ENCODE measurements around the gene IL5.
"Not testable (repeated sequence)": the region's sequence is repeated elsewhere in the genome, so short reads cannot be mapped to it uniquely, and the experiment has no call there.

The IL5 gene

DNA sequence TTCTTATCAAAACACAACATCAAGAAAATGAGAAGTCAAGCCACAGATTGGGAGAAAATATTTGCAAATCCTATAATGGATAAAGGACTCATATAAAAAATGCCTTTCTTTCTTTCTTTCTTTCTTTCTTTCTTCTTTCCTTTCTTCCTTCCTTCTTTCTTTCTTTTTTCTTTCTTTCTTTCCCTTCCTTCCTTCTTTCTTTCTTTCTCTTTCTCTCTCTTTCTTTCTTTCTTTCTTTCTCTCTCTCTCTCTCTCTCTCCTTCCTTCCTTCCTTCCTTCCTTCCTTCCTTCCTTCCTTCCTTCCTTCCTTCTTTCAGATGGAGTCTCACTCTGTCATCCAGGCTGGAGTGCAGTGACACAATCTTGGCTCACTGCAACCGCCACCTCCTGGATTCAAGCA is 21.3 kb downstream of the IL5 start:
- H3K9me3 ChIP-seq (replicated peaks in 1 of 2; ENCODE audit: control insufficient read depth in 2 of 2, insufficient read depth in 1 of 2, low read depth in 1 of 2, low read length in 2 of 2); H3K79me1 ChIP-seq (ENCODE audit: low read depth, low read length); H3K4me3 ChIP-seq (ENCODE audit: low read length in 2 of 2); H2BK5ac ChIP-seq (ENCODE audit: low read length); H3K4me1 ChIP-seq (ENCODE audit: control insufficient read depth in 2 of 2, insufficient read depth in 1 of 2, low read depth in 1 of 2, low read length in 2 of 2); H3K14ac ChIP-seq (ENCODE audit: low read length); H2AFZ ChIP-seq (ENCODE audit: low read length); H4K91ac ChIP-seq (ENCODE audit: low read depth, low read length, poor library complexity); H3K23ac ChIP-seq (ENCODE audit: low read depth, low read length, poor library complexity); H3K27ac ChIP-seq (replicated peaks; ENCODE audit: low read length); H2BK120ac ChIP-seq (ENCODE audit: low read depth, low read length); H3K9ac ChIP-seq (ENCODE audit: low read depth, low read length, poor library complexity); H3K18ac ChIP-seq (ENCODE audit: low read length); H2BK15ac ChIP-seq (ENCODE audit: low read length); H4K8ac ChIP-seq (ENCODE audit: low read depth, low read length); H3K4ac ChIP-seq (ENCODE audit: low read length); H3K27me3 ChIP-seq (ENCODE audit: control insufficient read depth in 3 of 3, insufficient read depth in 3 of 3, low read depth in 1 of 3, low read length in 3 of 3); H2BK12ac ChIP-seq (ENCODE audit: low read length); H3K36me3 ChIP-seq (replicated peaks in 1 of 2; ENCODE audit: control insufficient read depth in 2 of 2, insufficient read depth in 2 of 2, low read length in 2 of 2); H2AK5ac ChIP-seq (ENCODE audit: low read depth, low read length); DNase-seq (ENCODE audit: low spot score); H3K4me2 ChIP-seq (ENCODE audit: insufficient read depth, low read length, poor library complexity, severe bottlenecking): not testable (repeated sequence)
- WGBS, 2 donors (ENCODE audit: extremely low coverage in 2 of 2, insufficient read length in 2 of 2, insufficient replicate concordance in 1 of 2), result no CpG with 5 or more reads among the region's 1 CpG

DNA sequence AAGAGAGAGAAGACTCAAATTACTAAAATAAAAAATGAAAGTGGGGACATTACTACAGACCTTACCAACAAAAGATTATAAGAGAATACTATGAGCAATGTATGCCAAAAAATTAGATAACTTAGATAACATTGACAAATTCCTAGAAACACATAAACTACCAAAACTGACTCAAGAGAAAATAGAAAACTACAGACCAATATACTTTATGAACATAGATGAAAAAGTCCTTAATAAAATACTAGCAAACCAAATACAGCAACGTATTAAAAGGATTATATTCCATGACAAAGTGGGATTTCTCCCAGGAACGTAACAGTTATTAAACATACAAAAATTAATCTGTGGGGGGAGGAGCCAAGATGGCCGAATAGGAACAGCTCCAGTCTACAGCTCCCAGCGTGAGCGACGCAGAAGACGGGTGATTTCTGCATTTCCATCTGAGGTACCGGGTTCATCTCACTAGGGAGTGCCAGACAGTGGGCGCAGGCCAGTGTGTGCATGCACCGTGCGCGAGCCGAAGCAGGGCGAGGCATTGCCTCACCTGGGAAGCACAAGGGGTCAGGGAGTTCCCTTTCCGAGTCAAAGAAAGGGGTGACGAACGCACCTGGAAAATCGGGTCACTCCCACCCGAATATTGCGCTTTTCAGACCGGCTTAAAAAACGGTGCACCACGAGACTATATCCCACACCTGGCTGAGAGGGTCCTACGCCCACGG is 29.5 kb downstream of the IL5 start:
- H3K27ac ChIP-seq (replicated peaks; ENCODE audit: low read length), result not testable (repeated sequence)

GRCh38 chr5:132510076-132510475 is 33.2 kb downstream of the IL5 start:
- Histone ChIP-seq H2BK120ac (ENCODE audit: low read depth, low read length) (no peak overlapping the region), H3K4me3 (ENCODE audit: low read length in 2 of 2) (no peak overlapping the region), H2BK15ac (ENCODE audit: low read length) (no peak overlapping the region), H3K18ac (ENCODE audit: low read length) (no peak overlapping the region), H3K9me3 (replicated peaks in 1 of 2; ENCODE audit: control insufficient read depth in 2 of 2, insufficient read depth in 1 of 2, low read depth in 1 of 2, low read length in 2 of 2) (no peaks in the 10 kb centered on the region), H3K27me3 (ENCODE audit: control insufficient read depth in 3 of 3, insufficient read depth in 3 of 3, low read depth in 1 of 3, low read length in 3 of 3) (peaks cover 0 to 3% (median 0%) of the 10 kb centered on the region in 3 experiments), H3K27ac (replicated peaks; ENCODE audit: low read length) (no peak overlapping the region), H3K9ac (ENCODE audit: low read depth, low read length, poor library complexity) (no peak overlapping the region), H4K91ac (ENCODE audit: low read depth, low read length, poor library complexity) (no peak overlapping the region), H2AFZ (ENCODE audit: low read length) (no peak overlapping the region), H2AK5ac (ENCODE audit: low read depth, low read length) (no peak overlapping the region), H2BK5ac (ENCODE audit: low read length) (no peak overlapping the region), H3K4me2 (ENCODE audit: insufficient read depth, low read length, poor library complexity, severe bottlenecking) (no peak overlapping the region), H3K14ac (ENCODE audit: low read length) (no peak overlapping the region), H3K79me1 (ENCODE audit: low read depth, low read length) (no peaks in the 10 kb centered on the region), H3K23ac (ENCODE audit: low read depth, low read length, poor library complexity) (no peak overlapping the region), H3K36me3 (replicated peaks in 1 of 2; ENCODE audit: control insufficient read depth in 2 of 2, insufficient read depth in 2 of 2, low read length in 2 of 2) (no peaks in the 10 kb centered on the region), H2BK12ac (ENCODE audit: low read length) (no peak overlapping the region), H4K8ac (ENCODE audit: low read depth, low read length) (no peak overlapping the region), H3K4ac (ENCODE audit: low read length) (no peak overlapping the region), H3K4me1 (ENCODE audit: control insufficient read depth in 2 of 2, insufficient read depth in 1 of 2, low read depth in 1 of 2, low read length in 2 of 2) (peaks cover 0 to 3% of the 10 kb centered on the region in 2 donors)
- DNase-seq (ENCODE audit: low spot score), result no peak

More for the DNA sequence above, 29.5 kb downstream of the IL5 start:
- no CpG with 5 or more reads among the region's 25 CpGs for WGBS, 2 donors (ENCODE audit: extremely low coverage in 2 of 2, insufficient read length in 2 of 2, insufficient replicate concordance in 1 of 2)
- H2AK5ac ChIP-seq (ENCODE audit: low read depth, low read length); H3K4me3 ChIP-seq (ENCODE audit: low read length in 2 of 2); H3K27me3 ChIP-seq (ENCODE audit: control insufficient read depth in 3 of 3, insufficient read depth in 3 of 3, low read depth in 1 of 3, low read length in 3 of 3); H3K4me1 ChIP-seq (ENCODE audit: control insufficient read depth in 2 of 2, insufficient read depth in 1 of 2, low read depth in 1 of 2, low read length in 2 of 2); H3K4ac ChIP-seq (ENCODE audit: low read length); H3K14ac ChIP-seq (ENCODE audit: low read length); H2BK5ac ChIP-seq (ENCODE audit: low read length); H2BK15ac ChIP-seq (ENCODE audit: low read length); H4K8ac ChIP-seq (ENCODE audit: low read depth, low read length); H2BK120ac ChIP-seq (ENCODE audit: low read depth, low read length); H3K4me2 ChIP-seq (ENCODE audit: insufficient read depth, low read length, poor library complexity, severe bottlenecking); H3K18ac ChIP-seq (ENCODE audit: low read length); H3K9me3 ChIP-seq (replicated peaks in 1 of 2; ENCODE audit: control insufficient read depth in 2 of 2, insufficient read depth in 1 of 2, low read depth in 1 of 2, low read length in 2 of 2); H3K79me1 ChIP-seq (ENCODE audit: low read depth, low read length); H3K9ac ChIP-seq (ENCODE audit: low read depth, low read length, poor library complexity); H3K36me3 ChIP-seq (replicated peaks in 1 of 2; ENCODE audit: control insufficient read depth in 2 of 2, insufficient read depth in 2 of 2, low read length in 2 of 2); H4K91ac ChIP-seq (ENCODE audit: low read depth, low read length, poor library complexity); H3K23ac ChIP-seq (ENCODE audit: low read depth, low read length, poor library complexity); H2BK12ac ChIP-seq (ENCODE audit: low read length); DNase-seq (ENCODE audit: low spot score); H2AFZ ChIP-seq (ENCODE audit: low read length): not testable (repeated sequence)

GRCh38 chr5:132506094-132506692 is 37.1 kb downstream of the IL5 start:
- Histone ChIP-seq H3K9me3 (replicated peaks in 1 of 2; ENCODE audit: control insufficient read depth in 2 of 2, insufficient read depth in 1 of 2, low read depth in 1 of 2, low read length in 2 of 2) (no peaks in the 10 kb centered on the region), H2BK5ac (ENCODE audit: low read length) (no peak overlapping the region), H3K4me2 (ENCODE audit: insufficient read depth, low read length, poor library complexity, severe bottlenecking) (no peak overlapping the region), H3K9ac (ENCODE audit: low read depth, low read length, poor library complexity) (no peak overlapping the region), H4K8ac (ENCODE audit: low read depth, low read length) (no peak overlapping the region), H3K27me3 (ENCODE audit: control insufficient read depth in 3 of 3, insufficient read depth in 3 of 3, low read depth in 1 of 3, low read length in 3 of 3) (peaks cover 0 to 8% (median 3%) of the 10 kb centered on the region in 3 experiments), H2BK120ac (ENCODE audit: low read depth, low read length) (no peak overlapping the region), H2BK15ac (ENCODE audit: low read length) (no peak overlapping the region), H3K18ac (ENCODE audit: low read length) (no peak overlapping the region), H2AFZ (ENCODE audit: low read length) (peak overlapping the region; percentile 20), H2BK12ac (ENCODE audit: low read length) (no peak overlapping the region), H3K79me1 (ENCODE audit: low read depth, low read length) (no peaks in the 10 kb centered on the region), H4K91ac (ENCODE audit: low read depth, low read length, poor library complexity) (no peak overlapping the region), H2AK5ac (ENCODE audit: low read depth, low read length) (no peak overlapping the region), H3K36me3 (replicated peaks in 1 of 2; ENCODE audit: control insufficient read depth in 2 of 2, insufficient read depth in 2 of 2, low read length in 2 of 2) (no peaks in the 10 kb centered on the region), H3K4me3 (ENCODE audit: low read length in 2 of 2) (no peak overlapping the region), H3K4me1 (ENCODE audit: control insufficient read depth in 2 of 2, insufficient read depth in 1 of 2, low read depth in 1 of 2, low read length in 2 of 2) (peaks cover 0 to 3% of the 10 kb centered on the region in 2 donors), H3K27ac (replicated peaks; ENCODE audit: low read length) (no peak overlapping the region), H3K23ac (ENCODE audit: low read depth, low read length, poor library complexity) (no peak overlapping the region), H3K14ac (ENCODE audit: low read length) (no peak overlapping the region), H3K4ac (ENCODE audit: low read length) (no peak overlapping the region)
- DNase-seq (ENCODE audit: low spot score), result no peak
- no CpG with 5 or more reads among the region's 1 CpG for WGBS, 2 donors (ENCODE audit: extremely low coverage in 2 of 2, insufficient read length in 2 of 2, insufficient replicate concordance in 1 of 2)

Measured in neuronal stem cell (in vitro differentiated cells).